Superior temporal gyrus (tissue), 1 donor: ENCODE data around the gene LRRC8E.
"Not testable (repeated sequence)": the region's sequence is repeated elsewhere in the genome, so short reads cannot be mapped to it uniquely, and the experiment has no call there.

ENCODE experiments used
- DNase-seq: peaks from one replicate; pipeline ENCODE4 v3.0.0-alpha.2; 2016; ENCODE audit errors: extremely low spot score

Gene LRRC8E

GRCh38 chr19:7908742-7909461 lies 20.6 kb downstream of the LRRC8E start:
- no peak for DNase-seq

GRCh38 chr19:7909471-7910067 lies 21.3 kb downstream of the LRRC8E start:
- no peak for DNase-seq

DNA sequence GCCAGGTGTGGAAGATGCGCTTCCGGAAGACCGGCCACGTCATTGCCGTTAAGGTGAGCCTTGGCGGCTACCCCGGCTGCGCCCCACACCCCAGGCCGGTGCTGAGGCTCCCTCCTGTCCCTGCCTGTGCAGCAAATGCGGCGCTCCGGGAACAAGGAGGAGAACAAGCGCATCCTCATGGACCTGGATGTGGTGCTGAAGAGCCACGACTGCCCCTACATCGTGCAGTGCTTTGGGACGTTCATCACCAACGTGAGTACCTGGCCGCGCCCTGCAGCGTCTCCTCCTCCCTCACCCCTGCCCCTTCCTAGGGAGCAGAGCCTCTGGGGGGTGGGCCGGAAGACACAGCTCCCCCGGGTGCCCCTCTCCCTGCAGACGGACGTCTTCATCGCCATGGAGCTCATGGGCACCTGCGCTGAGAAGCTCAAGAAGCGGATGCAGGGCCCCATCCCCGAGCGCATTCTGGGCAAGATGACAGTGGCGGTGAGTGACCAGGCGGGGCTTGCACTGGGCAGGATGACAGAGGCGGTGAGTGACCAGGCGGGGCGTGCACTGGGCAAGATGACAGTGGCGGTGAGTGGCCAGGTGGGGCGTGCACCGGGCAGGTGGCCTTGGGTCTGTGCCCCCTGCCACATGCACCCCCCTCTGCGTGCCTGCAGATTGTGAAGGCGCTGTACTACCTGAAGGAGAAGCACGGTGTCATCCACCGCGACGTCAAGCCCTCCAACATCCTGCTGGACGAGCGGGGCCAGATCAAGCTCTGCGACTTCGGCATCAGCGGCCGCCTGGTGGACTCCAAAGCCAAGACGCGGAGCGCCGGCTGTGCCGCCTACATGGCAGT lies 22.2 kb downstream of the LRRC8E start:
- DNase-seq = no peak

DNA sequence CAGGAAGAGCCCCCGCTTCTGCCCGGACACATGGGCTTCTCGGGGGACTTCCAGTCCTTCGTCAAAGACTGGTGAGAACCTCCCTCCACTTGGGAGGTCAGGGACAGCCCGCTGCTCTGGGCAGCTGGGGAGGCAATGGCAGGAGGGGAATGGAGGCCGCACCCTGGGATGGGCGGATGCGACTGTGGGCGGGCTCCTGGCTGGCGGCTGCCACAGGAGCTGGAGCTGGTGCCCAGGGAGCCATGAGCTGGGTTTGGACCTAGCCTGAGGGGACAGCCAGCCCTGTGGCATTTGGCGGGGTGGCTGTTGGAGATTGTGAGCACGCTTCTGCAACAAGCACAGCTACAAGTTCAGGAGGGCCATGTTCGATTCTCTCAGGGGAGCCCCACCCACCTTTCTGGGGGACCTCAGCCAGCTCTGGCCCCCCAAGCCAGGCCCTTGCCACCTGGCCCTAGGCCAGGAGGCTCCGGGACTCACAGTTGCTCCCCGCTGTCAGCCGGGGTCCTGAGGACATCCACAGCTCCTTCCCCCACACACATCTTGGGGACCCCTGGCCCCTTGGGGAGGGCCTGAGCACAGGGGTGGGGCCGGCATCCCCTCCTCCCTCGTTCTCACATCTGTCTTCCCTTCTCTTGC lies 23.3 kb downstream of the LRRC8E start:
- no peak for DNase-seq

GRCh38 chr19:7912144-7912696 lies 23.9 kb downstream of the LRRC8E start:
- no peak for DNase-seq

DNA sequence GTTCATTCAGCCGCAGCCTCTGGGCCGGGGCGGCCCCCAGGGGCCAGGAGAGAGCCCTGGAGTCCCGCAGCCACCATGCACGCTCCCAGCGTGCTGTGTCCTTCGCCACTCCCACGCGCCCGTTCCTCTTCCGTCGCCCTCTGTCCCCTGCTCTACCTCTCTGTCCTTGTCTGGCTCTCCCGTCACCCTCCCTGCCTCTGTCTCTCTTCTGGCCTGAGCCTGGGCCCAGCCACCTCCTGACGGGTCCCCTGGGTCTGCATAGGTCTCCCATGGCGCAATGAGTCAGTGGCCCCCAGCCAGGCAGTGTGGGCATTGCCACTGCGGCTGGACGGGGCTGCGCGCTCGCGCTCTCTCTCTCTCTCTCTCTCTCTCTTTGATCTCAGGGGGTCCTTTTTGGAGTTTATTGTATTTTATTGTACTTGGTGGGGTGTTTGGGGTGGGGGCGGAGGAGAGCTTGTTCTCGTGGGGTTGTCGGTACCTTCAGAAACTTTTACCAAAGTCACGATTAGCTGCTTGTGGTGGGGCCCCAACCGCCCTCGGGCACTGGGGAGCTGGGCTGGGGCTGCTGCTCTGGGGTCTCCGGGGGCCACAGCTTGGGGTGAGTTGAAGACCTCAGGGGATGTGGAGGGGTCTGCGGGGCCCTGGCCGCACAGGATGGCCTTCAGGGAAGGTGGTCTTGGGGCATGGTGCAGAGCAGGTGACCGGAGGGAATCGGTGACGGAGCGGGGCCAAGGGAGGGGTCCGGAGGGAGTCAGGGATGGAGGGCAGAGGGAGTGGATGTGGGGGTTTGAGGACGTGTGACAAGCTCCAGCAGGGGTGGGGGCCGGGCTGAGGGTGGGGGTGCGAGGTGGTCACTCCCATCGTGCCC lies 24.6 kb downstream of the LRRC8E start:
- no peak for DNase-seq

DNA sequence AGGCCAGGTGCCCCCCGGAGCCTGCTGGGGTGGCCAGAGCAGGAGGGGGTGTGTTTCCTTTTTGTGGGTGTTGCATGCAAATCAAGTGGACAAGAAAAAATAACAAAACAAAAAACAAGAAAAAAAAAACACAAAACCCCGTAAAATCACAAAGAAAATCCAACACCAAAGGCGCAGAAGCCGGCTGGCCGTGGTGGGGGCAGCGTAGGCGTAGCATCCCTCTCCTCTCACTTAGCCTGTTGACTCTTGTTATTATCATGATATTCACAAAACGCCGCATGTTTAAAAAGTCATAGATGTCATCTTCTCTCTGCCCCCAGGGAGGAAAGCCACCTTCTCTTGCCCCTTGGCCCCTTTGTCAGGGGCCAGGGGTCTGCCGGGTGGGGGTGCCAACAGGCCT lies 25.3 kb downstream of the LRRC8E start:
- no peak for DNase-seq

GRCh38 chr19:7914099-7914498 lies 25.8 kb downstream of the LRRC8E start:
- no peak for DNase-seq

DNA sequence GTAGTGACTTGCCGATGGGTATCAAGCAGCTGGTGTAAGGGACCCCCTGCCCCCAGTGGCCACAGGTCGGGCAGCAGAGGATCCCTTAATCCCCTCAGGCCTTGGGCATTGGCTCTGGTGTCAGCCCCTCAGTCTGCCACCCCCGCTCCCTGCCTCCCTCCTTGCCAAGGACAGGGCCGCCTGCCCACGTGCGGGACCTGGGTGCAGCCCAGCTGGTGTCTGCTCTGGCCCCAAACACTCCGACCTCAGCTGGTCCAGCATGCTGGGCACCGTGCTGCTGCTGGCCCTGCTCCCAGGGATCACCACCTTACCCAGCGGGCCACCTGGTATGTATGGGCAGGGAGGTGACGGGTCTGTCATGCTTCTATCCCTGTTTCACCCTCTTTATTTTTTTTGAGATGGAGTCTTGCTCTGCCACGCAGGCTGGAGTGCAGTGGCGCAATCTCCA lies 26.3 kb downstream of the LRRC8E start, which contains the start of gene TGFBR3L:
Gene TGFBR3L (plus strand): TSS at position 233 of the 448 bp plus-strand sequence.
- no peak for DNase-seq

DNA sequence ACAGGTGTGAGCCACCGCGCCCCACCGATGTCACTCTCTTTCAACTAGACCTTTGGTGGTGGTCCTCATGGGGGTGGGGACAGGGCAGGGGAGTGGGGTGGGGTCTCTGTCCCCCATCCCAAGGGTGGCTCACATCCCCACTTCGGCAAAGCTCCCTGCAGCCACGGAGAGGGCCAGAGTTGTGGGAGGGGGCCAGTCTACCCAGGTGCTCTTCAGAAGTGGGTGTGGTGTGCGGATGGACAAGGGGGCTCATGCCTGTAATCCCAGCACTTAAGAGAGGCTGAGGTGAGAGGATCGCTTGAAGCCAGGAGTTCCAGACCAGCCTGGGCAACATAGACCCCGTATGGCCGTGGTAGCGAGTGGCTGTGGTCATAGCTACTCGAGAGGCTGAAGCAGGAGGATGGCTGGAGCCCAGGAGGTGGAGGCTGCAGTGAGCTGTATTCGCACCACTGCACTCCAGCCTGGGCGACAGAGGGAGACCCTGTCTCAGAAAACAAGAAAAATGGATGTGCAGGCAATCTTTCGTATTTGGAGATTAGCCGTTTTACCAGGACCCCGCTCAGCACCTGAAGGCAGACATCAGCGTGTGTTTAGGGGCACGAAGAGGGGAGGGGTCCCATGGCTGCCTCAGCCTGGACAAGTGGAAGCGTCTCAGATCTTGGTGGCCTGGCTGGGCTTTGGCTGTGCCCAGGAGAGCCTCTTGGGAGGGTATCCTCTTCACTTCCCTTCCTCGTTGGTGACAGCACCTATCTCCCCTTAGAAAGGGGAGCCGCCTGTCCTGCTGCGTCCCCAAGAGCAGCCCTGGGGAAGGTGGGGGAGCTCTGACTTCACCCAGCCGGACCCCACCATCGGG lies 27.2 kb downstream of the LRRC8E start:
- DNase-seq = no peak

DNA sequence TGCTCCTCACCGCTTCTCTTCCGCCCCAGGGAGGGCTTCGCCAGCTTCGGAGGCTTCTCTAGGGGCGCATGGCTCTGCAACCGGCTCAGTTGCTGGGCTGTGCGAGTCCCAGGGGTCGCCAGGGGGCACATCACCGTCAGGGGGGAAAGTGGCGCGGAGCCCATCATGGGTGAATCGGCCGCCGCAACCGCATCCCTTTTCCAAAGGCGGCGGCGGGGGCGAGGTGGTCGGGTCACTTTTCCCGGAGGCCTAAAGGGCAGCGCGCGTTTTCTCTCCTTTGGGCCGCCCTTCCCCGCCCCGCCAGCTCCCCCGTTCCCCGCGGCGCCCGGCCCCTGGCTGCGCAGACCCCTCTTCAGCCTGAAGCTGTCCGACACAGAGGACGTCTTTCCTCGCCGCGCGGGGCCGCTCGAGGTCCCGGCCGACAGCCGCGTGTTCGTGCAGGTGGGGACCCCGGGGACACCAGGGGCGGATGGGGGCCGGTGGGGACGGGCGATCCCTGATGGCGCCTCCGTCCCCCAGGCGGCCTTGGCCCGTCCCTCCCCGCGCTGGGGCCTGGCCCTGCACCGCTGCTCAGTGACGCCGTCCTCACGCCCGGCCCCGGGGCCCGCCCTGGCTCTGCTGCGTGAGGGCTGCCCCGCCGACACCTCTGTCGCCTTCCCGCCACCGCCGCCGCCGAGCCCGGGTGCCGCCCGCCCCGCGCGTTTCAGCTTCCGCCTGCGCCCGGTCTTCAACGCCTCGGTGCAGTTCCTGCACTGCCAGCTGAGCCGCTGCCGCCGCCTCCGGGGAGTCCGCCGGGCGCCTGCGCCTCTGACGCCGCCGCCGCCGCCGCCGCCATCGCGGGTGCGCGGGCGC lies 28.0 kb downstream of the LRRC8E start:
- DNase-seq = no peak

DNA sequence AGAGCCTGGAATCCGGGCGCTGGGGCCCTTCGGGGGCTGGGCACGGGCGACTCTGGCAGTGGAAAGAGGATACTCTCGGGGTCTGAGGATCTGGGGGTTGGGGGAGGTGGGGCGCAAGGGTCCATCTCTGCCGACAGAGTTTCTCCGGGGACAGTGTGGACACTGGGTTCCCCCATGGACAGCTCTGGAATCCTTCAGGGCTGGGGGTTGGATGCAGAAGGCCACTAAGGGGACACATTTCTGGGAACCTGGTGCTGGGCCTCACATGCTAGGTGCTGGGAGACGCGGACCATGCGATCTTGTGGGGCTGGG lies 28.6 kb downstream of the LRRC8E start:
- DNase-seq = no peak

GRCh38 chr19:7917267-7918061 lies 29.2 kb downstream of the LRRC8E start:
- DNase-seq = no peak

DNA sequence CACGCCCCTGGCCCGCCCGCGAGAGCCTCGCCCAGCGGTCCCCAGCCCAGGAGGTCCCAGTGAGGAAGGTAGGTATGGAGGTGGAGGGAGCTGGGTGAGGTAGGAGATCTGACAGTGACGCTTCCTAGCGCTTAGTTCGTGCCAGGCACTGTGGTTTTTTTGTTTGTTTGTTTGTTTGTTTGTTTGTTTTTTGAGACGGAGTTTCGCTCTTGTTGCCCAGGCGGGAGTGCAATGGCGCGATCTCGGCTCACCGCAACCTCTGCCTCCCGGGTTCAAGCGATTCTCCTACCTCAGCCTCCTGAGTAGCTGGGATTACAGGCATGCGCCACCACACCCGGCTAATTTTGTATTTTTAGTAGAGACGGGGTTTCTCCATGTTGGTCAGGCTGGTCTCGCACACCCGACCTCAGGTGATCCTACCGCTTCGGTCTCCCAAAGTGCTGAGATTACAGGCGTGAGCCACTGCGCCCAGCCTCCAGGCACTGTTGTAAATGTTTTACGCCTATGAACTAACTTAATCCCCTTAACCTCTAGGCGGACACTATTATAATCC lies 29.8 kb downstream of the LRRC8E start:
- DNase-seq = not testable (repeated sequence)

DNA sequence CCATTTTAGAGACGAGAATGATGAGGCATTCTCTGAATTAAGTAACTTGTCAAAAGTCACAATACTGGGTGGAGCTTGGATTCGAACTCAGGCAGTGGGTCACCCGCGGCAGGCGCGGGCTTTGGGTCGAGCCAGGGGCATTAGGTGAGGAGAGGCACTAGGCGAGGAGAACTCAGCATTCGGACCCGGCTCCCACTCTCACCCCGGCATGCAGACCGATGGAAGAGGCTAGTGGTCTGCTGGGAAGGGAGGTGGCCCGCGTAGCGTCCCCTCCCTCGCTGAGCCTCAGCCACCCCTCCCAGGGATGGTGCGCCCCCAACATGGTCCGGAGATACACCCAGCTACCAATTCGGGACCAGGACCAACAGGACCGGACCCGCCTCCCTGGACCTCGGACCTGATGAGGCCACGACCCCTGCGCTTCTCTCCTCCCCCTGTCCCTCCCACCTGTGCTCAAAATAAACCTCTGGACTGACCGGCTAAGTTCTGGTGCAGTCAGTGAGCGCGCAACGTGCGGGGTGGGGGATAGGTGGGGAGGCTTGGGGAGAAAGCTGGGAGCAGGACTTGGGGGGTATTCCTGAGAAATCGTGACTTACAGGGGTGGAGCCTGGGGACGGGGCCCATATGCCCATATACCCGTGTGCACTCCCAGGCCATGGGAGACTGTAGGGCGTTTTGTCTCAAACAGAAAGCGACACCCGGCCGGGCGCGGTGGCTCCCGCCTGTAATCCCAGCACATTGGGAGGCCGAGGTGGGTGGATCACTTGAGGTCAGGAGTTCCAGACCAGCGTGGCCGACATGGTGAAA lies 30.5 kb downstream of the LRRC8E start:
- DNase-seq = no peak

GRCh38 chr19:7919610-7920518 lies 31.6 kb downstream of the LRRC8E start, which contains the start of gene SNAPC2:
Gene SNAPC2, plus strand, starts transcription at chr19:7920338. Its CDS starts 29 bp downstream, at chr19:7920367.
- DNase-seq = peak; percentile 79
